Measurements from ENCODE around the gene HSD17B1.
"Not testable (repeated sequence)": the region's sequence is repeated elsewhere in the genome, so short reads cannot be mapped to it uniquely, and the experiment has no call there.

Gene HSD17B1

GRCh38 chr17:42526031-42526444 is 26.7 kb upstream of the HSD17B1 start:
- DNase-seq, result no peak

DNA sequence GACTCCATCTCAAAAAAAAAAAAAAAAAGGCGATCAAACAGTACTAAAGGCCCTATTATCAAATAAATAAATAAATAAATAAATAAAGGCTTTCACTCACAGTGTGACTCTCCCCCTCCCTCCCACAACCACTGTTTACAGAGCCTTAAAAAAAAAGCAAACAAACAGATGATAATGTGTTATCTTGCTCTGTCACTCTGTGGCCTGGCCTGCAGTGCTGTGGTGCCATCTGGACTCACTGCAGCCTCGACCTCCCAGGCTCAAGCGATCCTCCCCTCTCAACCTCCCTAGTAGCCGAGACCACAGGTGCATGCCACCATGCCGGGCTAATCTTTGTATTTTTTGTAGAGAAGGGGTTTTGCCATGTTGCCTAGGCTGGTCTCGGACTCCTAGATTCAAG is 24.8 kb upstream of the HSD17B1 start:
- no peak for DNase-seq

DNA sequence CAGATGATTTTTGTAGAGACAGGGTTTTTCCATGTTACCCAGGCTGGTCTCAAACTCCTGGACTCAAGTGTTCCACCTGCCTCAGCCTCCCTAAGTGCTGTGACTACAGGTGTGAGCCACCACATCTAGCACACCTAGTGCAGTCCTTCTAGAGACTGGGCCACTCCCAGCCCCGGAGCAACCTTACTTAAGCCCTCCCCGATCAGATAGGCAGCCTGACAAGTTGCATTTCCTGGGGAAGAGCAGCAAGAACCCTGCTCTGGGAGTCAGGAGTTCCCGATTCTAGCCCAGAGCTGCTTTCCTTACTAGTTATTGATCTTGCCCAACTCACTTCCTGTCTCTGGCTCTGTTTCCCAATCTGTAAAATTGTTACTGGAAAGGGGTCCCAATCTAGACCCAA is 23.7 kb upstream of the HSD17B1 start:
- DNase-seq, result no peak

DNA sequence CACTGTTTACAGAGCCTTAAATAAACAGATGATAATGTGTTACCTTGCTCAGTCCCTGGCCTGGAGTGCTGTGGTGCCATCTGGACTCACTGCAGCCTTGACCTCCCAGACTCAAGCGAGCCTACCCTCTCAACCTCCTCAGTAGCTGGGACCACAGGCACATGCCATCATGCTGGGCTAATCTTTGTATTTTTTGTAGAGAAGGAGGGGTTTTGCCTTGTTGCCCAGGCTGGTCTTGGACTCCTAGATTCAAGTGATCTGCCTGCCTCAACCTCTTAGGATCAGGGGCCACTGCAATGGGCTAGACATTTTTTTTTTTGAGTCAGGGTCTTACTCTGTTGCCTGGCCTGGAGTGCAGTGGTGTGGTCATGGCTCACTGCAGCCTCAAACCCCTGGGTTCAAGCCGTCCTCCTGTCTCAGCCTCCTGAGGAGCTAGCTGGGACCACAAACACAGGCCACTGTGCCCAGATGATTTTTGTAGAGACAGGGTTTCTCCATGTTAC is 21.7 kb upstream of the HSD17B1 start:
- no peak for DNase-seq

DNA sequence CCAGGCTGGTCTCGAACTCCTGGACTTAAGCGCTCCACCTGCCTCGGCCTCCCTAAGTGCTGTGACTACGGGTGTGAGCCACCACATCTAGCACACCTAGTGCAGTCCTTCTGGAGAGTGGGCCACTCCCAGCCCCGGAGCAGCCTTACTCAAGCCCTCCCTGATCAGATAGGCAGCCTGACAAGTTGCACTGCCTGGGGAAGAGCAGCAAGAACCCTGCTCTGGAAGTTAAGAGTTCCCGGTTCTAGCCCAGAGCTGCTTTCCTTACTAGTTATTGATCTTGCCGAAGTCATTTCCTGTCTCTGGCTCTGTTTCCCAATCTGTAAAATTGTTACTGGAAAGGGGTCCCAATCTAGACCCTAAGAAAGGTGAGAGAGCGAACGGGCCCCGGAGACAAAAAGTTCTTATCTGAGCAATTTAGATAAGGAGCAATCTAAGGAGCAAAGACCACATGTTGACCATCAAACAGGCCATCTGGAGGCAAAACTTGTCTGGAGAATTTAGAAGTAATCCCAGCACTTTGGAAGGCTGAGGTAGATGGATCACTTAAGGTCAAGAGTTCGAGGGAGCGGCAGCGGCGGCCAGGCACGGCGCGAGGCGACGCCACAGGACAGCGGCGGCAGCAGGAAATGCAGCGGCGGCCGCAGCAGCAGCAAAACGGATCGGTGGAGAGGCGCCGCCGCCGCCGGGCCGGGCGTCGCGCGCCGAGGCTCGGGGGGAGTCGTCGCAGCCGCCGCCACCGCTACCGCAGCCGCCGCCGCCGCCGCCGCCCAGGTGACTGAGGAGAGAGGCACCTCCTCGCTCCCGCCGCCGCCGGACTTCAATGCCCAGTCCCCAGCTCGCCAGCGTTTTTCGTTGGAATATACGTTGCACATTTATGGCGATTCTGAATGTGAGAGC is 21.0 kb upstream of the HSD17B1 start:
- DNase-seq, result no peak

DNA sequence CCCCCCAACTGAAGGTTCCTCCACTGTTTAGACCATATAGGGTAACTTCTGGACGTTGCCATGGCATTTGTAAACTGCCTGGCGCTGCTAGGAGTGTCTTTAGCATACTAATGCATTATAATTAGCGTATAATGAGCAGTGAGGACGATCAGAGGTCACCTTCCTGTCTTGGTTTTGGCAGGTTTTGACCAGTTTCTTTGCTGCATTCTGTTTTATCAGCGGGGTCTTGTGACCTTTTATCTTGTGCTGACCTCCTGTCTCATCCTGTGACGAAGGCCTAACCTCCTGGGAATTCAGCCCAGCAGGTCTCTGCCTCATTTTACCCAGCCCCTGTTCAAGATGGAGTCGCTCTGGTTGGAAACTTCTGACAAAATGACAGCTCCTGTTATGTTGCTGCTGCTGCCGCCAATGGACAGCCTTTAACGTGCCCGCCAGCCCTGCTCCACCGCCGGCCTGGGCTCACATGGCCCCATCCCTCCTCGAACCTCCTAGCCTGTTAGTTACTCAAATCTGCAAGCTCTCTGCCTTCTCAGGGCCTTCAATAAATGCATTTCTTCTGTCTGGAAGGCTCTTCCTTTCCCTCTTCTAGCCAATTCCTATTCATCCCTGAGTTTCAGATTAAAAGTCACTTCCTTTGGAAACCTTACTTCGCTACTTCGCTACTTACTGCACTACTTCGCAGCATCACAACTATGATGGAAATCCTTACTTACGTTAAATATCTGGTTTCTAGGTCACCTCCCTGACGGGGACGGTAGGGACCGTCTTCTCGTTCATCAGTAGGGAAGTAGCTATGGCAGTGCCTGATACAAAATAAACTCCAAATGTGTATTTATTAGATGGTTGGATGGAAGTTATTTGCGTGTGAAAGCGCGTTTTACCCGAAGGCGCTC is 17.3 kb upstream of the HSD17B1 start:
- no peak for DNase-seq

DNA sequence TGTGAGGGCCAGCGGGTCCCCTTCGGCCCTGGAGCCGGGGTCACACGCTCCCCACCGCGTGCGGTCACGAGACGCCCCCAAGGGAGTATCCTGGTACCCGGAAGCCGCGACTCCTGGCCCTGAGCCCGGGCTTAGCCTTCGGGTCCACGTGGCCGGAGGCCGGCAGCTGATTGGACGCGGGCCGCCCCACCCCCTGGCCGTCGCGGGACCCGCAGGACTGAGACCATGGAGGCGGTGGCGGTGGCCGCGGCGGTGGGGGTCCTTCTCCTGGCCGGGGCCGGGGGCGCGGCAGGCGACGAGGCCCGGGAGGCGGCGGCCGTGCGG is 16.7 kb upstream of the HSD17B1 start, which contains the start of gene NAGLU:
TSS of gene NAGLU (plus strand) at position 194 of the 324 bp plus-strand sequence. CDS start at position 226, 32 bp downstream.
- peak; percentile 72 for DNase-seq

GRCh38 chr17:42536372-42537155 is 16.2 kb upstream of the HSD17B1 start:
- DNase-seq, result no peak

DNA sequence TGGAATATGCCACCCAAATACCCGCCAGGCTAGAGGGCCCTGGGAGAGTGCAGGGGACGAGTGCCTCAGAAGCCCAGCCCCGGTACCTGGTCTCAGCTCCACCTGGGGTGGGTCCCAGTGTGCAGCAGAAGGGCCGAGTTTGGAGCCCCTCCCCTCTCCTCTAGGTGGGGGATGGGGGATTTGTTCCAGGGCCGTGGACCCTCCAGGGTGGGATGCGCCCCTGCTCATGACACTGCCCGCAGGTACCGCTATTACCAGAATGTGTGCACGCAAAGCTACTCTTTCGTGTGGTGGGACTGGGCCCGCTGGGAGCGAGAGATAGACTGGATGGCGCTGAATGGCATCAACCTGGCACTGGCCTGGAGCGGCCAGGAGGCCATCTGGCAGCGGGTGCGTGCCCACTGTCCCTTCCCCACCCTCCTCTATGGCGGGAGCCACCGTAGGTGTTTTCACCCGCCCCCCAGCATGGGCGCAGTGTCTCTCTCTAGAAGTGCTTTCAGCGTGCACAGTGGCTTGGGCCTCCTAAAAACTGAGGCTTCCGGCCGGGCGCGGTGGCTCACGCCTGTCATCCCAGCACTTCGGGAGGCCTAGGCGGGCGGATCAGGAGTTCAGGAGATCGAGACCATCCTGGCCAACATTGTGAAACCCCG is 15.4 kb upstream of the HSD17B1 start:
- DNase-seq, result no peak

GRCh38 chr17:42537826-42538451 is 14.8 kb upstream of the HSD17B1 start:
- no peak for DNase-seq

- DNase-seq, result no peak
Observed at GRCh38 chr17:42538482-42538881, 14.2 kb upstream of the HSD17B1 start.

- not testable (repeated sequence) for DNase-seq
Observed at GRCh38 chr17:42540558-42540957, 12.2 kb upstream of the HSD17B1 start.

DNA sequence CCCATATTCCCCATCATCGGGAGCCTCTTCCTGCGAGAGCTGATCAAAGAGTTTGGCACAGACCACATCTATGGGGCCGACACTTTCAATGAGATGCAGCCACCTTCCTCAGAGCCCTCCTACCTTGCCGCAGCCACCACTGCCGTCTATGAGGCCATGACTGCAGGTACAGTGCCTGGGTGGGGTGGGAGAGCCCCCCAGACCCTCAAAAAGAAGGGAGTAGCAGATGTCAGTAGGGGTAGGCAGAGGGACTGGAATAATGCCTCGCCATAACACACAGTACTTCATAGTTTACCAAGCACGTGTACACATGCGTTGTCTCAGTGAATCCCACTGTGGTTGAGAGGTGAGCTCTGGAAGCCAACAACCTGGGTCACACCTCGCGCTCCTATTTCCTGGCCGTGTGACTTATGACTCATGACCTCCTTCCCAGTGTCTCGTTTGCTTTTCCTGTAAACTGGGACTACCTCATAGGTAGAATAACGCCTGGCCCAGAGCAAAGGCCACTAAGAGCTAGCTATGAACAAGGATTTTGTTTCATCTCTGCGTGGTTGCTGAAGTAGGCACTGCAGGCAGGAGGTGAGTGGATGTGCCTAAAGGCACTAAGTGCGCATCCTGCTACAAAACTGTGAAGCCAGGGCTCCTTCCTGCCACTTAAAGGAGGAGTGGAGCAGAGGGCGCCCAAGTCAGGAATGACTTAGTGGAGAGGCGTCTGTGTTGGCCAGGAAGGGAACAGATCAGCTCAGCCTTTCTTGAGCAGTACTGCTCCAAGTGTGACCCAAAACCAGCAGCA is 11.5 kb upstream of the HSD17B1 start:
- no peak for DNase-seq

DNA sequence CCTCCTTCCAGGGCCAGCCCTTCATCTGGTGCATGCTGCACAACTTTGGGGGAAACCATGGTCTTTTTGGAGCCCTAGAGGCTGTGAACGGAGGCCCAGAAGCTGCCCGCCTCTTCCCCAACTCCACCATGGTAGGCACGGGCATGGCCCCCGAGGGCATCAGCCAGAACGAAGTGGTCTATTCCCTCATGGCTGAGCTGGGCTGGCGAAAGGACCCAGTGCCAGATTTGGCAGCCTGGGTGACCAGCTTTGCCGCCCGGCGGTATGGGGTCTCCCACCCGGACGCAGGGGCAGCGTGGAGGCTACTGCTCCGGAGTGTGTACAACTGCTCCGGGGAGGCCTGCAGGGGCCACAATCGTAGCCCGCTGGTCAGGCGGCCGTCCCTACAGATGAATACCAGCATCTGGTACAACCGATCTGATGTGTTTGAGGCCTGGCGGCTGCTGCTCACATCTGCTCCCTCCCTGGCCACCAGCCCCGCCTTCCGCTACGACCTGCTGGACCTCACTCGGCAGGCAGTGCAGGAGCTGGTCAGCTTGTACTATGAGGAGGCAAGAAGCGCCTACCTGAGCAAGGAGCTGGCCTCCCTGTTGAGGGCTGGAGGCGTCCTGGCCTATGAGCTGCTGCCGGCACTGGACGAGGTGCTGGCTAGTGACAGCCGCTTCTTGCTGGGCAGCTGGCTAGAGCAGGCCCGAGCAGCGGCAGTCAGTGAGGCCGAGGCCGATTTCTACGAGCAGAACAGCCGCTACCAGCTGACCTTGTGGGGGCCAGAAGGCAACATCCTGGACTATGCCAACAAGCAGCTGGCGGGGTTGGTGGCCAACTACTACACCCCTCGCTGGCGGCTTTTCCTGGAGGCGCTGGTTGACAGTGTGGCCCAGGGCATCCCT is 9.3 kb upstream of the HSD17B1 start:
- no peak for DNase-seq

DNA sequence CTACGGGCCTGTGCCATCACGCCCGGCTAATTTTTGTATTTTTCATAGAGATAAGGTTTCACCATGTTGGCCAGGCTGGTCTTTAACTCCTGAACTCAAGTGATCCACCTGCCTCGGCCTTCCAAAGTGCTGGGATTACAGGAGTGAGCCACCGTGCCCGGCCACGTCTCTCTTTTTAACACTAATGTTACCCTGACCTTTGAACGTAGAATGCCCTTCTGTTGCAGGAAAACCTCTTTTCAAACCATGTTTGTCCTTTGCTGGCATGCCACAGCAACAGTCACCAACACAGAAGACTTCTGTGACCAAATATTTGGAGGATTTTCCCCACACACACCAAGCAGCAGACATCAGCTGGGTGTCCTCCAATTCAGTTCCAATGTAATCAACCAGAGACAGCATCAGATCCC is 7.8 kb upstream of the HSD17B1 start:
- no peak for DNase-seq

DNA sequence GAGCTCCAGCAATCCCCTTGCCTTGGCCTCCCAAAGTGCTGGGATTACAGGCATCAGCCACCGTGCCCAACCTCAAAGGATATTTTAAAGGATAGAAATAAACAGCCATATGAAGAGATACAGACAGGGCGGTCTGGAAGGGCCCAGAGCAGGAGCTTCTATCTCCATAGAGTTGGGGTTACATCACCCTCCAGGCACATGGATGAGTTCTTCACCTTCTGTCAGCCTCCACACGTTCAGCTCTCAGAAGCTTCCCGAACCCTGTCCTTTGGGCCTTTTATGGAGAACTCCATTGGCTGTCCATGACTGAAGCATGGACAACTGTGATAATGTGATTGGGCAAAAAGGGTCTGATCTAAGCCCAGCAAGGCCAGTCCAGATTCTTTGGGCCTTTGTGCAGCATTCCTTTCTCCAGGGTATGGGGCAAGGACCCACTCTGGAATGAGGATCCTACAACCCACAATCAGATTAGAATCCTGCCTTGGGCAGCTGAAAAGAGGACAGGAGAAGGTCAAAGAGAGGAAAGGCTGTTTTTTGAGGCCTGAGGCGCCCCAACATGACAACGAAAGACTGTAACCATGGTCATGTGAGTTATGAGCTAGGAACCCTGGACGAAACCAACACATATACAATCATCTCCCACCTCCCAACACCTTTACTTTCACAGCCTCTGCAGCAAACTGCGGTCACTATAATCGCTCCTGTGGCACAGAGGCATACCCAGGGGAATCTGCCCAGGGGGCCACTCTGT is 6.8 kb upstream of the HSD17B1 start:
- not testable (repeated sequence) for DNase-seq

GRCh38 chr17:42547001-42547461 is 5.7 kb upstream of the HSD17B1 start:
- no peak for DNase-seq

- DNase-seq, result no peak
Observed at GRCh38 chr17:42547698-42548069, 5.0 kb upstream of the HSD17B1 start.
